Stimulated activated CD4-positive, alpha-beta T cell treated with anti-CD3 and anti-CD28 coated beads, Interleukin-4, amount 100 ng/mL, for 1 hour (primary cell): ENCODE results near the gene ARHGAP22.
"Not testable (repeated sequence)": the region's sequence is repeated elsewhere in the genome, so short reads cannot be mapped to it uniquely, and the experiment has no call there.

ENCODE experiments used
- DNase-seq: peaks from one replicate; pipeline ENCODE4 v3.0.0-alpha.2; 2020

Gene ARHGAP22

GRCh38 chr10:48604991-48605508 is at the start of gene ARHGAP22:
ARHGAP22 (minus strand) TSS chr10:48605073; CDS start chr10:48604796, 277 bp downstream.
- no peak for DNase-seq

- no peak for DNase-seq
Measured at GRCh38 chr10:48653944-48654698, 49.2 kb upstream of the ARHGAP22 start.

- no peak for DNase-seq
Measured at GRCh38 chr10:48653347-48653746, 48.5 kb upstream of the ARHGAP22 start.

- no peak for DNase-seq
Measured at GRCh38 chr10:48652344-48652743, 47.5 kb upstream of the ARHGAP22 start.

- DNase-seq, result no peak
Measured at GRCh38 chr10:48651839-48652238, 47.0 kb upstream of the ARHGAP22 start.

- no peak for DNase-seq
Measured at GRCh38 chr10:48651293-48651692, 46.4 kb upstream of the ARHGAP22 start.

GRCh38 chr10:48649349-48649944 is 44.6 kb upstream of the ARHGAP22 start:
- DNase-seq, result no peak

GRCh38 chr10:48648172-48648942 is 43.5 kb upstream of the ARHGAP22 start:
- DNase-seq, result no peak

GRCh38 chr10:48647073-48647472 is 42.2 kb upstream of the ARHGAP22 start:
- DNase-seq, result not testable (repeated sequence)

- DNase-seq, result no peak
Measured at GRCh38 chr10:48645600-48645999, 40.7 kb upstream of the ARHGAP22 start.

- DNase-seq, result not testable (repeated sequence)
Measured at GRCh38 chr10:48641099-48641690, 36.3 kb upstream of the ARHGAP22 start.

- no peak for DNase-seq
Measured at GRCh38 chr10:48640326-48640725, 35.5 kb upstream of the ARHGAP22 start.

GRCh38 chr10:48639632-48640031 is 34.8 kb upstream of the ARHGAP22 start:
- DNase-seq, result no peak

GRCh38 chr10:48638739-48639527 is 34.1 kb upstream of the ARHGAP22 start:
- DNase-seq, result no peak

GRCh38 chr10:48638158-48638557 is 33.3 kb upstream of the ARHGAP22 start:
- DNase-seq, result no peak

GRCh38 chr10:48636901-48637300 is 32.0 kb upstream of the ARHGAP22 start:
- DNase-seq, result no peak

GRCh38 chr10:48636231-48636630 is 31.4 kb upstream of the ARHGAP22 start:
- no peak for DNase-seq

GRCh38 chr10:48634984-48635557 is 30.2 kb upstream of the ARHGAP22 start:
- DNase-seq, result no peak

- DNase-seq, result no peak
Measured at GRCh38 chr10:48634198-48634983, 29.5 kb upstream of the ARHGAP22 start.

- no peak for DNase-seq
Measured at GRCh38 chr10:48633381-48634197, 28.7 kb upstream of the ARHGAP22 start.
